ENCODE measurements around the gene PROC. TPM values are rescaled to one million over a fixed set of nuclear protein-coding genes. Genes with fewer than 3 reads are reported as not detected.

Gene PROC
- total and polyA plus RNA-seq, 9 of the 15 experiments (the other 6 are each of a cell fraction or from before 2014, with no cell fraction given), result not detected

DNA sequence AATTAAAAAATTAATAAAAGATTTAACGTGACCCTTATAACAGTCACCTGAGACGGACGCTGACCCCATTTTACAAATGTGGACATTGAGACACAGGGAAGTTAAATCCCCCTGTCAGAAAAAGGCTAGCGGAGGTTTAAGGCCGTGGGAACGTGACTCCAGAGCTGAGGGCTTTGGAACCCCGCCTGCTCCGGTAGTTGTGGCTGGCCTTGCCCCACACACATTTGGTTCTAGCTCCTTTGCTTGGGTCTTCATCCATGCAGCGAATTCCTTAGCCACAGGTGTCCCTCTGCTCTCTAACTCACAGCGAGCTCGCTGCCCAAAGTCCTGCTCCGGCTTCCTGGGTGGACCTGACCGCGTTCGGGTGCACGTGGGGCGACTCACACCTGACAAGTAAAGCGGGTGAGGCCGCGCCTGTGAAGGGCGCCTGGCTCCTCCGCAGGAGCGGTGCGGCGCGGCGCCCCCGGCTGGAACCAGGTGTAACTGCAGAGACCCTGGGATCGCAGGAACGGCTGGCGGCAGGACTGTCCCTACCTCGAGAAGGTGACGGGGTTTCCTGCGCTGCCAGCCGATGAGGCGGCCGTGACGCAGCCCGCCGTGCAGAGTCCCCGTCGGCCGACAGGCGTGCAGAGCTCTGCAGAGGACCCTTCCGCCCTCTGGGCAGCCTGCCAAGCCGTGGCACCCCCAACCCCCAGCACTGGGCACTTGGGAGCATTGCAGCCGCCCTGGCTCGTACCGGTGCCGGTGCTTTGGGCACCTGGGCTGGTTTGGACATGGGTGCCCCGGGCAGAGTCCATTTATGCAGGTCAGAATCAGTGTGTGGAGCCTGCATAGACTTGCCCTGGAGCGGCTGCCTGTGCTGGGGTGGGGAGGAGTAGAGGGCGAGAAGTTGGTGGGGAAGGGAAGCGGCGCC, 2.4 kb upstream of the PROC start (continued):
- no peak for TF ChIP-seq ZNF76 (CRISPR knock-in tag; IDR thresholded peaks at IDR 0.05; ENCODE audit: borderline replicate concordance)
- no peak for TF ChIP-seq ZNF830 (CRISPR knock-in tag; IDR thresholded peaks at IDR 0.05)
- TF ChIP-seq ATF7 (IDR thresholded peaks at IDR 0.05), result peak; percentile 28; the same call in 1 of the 2 replicates
- no peak for TF ChIP-seq MYBL2 (IDR thresholded peaks at IDR 0.05; ENCODE audit: low read depth)
- no peak for TF ChIP-seq MYBL2 (CRISPR knock-in tag; IDR thresholded peaks at IDR 0.05; ENCODE audit: borderline replicate concordance)
- no peak for TF ChIP-seq HDAC2 (IDR thresholded peaks at IDR 0.05)
- no peak for TF ChIP-seq HEY1 (CRISPR knock-in tag; IDR thresholded peaks at IDR 0.05; ENCODE audit: borderline replicate concordance)
- no peak for TF ChIP-seq TRIM28 (IDR thresholded peaks at IDR 0.05)
- TF ChIP-seq EZH2 (IDR thresholded peaks at IDR 0.05; ENCODE audit: borderline replicate concordance, low read depth, low read length), result no peak
- TF ChIP-seq, protein P1, sequence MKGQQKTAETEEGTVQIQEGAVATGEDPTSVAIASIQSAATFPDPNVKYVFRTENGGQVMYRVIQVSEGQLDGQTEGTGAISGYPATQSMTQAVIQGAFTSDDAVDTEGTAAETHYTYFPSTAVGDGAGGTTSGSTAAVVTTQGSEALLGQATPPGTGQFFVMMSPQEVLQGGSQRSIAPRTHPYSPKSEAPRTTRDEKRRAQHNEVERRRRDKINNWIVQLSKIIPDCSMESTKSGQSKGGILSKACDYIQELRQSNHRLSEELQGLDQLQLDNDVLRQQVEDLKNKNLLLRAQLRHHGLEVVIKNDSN (CRISPR knock-in tag; IDR thresholded peaks at IDR 0.05), result peak; percentile 83
- TF ChIP-seq, protein P2, sequence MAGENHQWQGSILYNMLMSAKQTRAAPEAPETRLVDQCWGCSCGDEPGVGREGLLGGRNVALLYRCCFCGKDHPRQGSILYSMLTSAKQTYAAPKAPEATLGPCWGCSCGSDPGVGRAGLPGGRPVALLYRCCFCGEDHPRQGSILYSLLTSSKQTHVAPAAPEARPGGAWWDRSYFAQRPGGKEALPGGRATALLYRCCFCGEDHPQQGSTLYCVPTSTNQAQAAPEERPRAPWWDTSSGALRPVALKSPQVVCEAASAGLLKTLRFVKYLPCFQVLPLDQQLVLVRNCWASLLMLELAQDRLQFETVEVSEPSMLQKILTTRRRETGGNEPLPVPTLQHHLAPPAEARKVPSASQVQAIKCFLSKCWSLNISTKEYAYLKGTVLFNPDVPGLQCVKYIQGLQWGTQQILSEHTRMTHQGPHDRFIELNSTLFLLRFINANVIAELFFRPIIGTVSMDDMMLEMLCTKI (IDR thresholded peaks at IDR 0.05; ENCODE audit: partially characterized antibody), result no peak
- TF ChIP-seq, protein P3, sequence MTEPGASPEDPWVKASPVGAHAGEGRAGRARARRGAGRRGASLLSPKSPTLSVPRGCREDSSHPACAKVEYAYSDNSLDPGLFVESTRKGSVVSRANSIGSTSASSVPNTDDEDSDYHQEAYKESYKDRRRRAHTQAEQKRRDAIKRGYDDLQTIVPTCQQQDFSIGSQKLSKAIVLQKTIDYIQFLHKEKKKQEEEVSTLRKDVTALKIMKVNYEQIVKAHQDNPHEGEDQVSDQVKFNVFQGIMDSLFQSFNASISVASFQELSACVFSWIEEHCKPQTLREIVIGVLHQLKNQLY (CRISPR knock-in tag; conservative IDR thresholded peaks at IDR 0.05), result no peak
- no peak for TF ChIP-seq ERF (CRISPR knock-in tag; IDR thresholded peaks at IDR 0.05)
- TF ChIP-seq TOE1 (IDR thresholded peaks at IDR 0.05; ENCODE audit: borderline replicate concordance), result no peak
- no peak for TF ChIP-seq TOE1 (CRISPR knock-in tag; IDR thresholded peaks at IDR 0.05; ENCODE audit: borderline replicate concordance, low read depth)
- TF ChIP-seq E2F8 (IDR thresholded peaks at IDR 0.05; ENCODE audit: low read depth, partially characterized antibody), result no peak
- TF ChIP-seq NFIC (IDR thresholded peaks at IDR 0.05), result peak; percentile 72
- TF ChIP-seq ZNF253 (CRISPR knock-in tag; conservative IDR thresholded peaks at IDR 0.05), result no peak
- no peak for TF ChIP-seq ZNF583 (CRISPR knock-in tag; IDR thresholded peaks at IDR 0.05)
- 0 out of 2 replicates have a peak, but pooled peaks have one; percentile 12 for TF ChIP-seq NFE2 (IDR thresholded peaks at IDR 0.05; ENCODE audit: low read depth)
- TF ChIP-seq SIRT6 (IDR thresholded peaks at IDR 0.05; ENCODE audit: low read depth, low read length), result no peak
- TF ChIP-seq KHSRP (IDR thresholded peaks at IDR 0.05), result no peak
- TF ChIP-seq ZNF12 (CRISPR knock-in tag; IDR thresholded peaks at IDR 0.05), result no peak
- no peak for TF ChIP-seq MCM7 (IDR thresholded peaks at IDR 0.05)
- TF ChIP-seq LEF1 (IDR thresholded peaks at IDR 0.05), result no peak
